ENCODE data around the gene OR2Y1.
"Not testable (repeated sequence)": the region's sequence is repeated elsewhere in the genome, so short reads cannot be mapped to it uniquely, and the experiment has no call there.

OR2Y1 gene

GRCh38 chr5:180739271-180739670 lies 587 bp downstream of the OR2Y1 start:
- no peak for DNase-seq (ENCODE audit: low read depth)

- DNase-seq (ENCODE audit: low read depth): no peak
These were observed 3.3 kb downstream of the OR2Y1 start for GRCh38 chr5:180736536-180736935.

GRCh38 chr5:180724944-180725343 lies 14.9 kb downstream of the OR2Y1 start:
- no peak for DNase-seq (ENCODE audit: low read depth)

GRCh38 chr5:180723936-180724335 lies 15.9 kb downstream of the OR2Y1 start:
- DNase-seq (ENCODE audit: low read depth): no peak

- no peak for DNase-seq (ENCODE audit: low read depth)
These were observed 19.4 kb downstream of the OR2Y1 start for GRCh38 chr5:180720486-180720885.

- DNase-seq (ENCODE audit: low read depth): no peak
These were observed 20.1 kb downstream of the OR2Y1 start for GRCh38 chr5:180719781-180720180.

GRCh38 chr5:180718810-180719453 lies 20.9 kb downstream of the OR2Y1 start:
- DNase-seq (ENCODE audit: low read depth): peak; percentile 4

- no peak for DNase-seq (ENCODE audit: low read depth)
These were observed 21.9 kb downstream of the OR2Y1 start for GRCh38 chr5:180717989-180718388.

GRCh38 chr5:180704362-180704761 lies 35.5 kb downstream of the OR2Y1 start:
- DNase-seq (ENCODE audit: low read depth): peak; percentile 2

- DNase-seq (ENCODE audit: low read depth): no peak
These were observed 35.9 kb downstream of the OR2Y1 start for GRCh38 chr5:180703912-180704311.

- not testable (repeated sequence) for DNase-seq (ENCODE audit: low read depth)
These were observed 36.5 kb downstream of the OR2Y1 start for GRCh38 chr5:180703371-180703770.

- DNase-seq (ENCODE audit: low read depth): not testable (repeated sequence)
These were observed 39.4 kb downstream of the OR2Y1 start for GRCh38 chr5:180700440-180700839.

- no peak for DNase-seq (ENCODE audit: low read depth)
These were observed 40.8 kb downstream of the OR2Y1 start for GRCh38 chr5:180699042-180699441.

GRCh38 chr5:180696116-180696515 lies 43.7 kb downstream of the OR2Y1 start:
- no peak for DNase-seq (ENCODE audit: low read depth)

GRCh38 chr5:180692429-180692828 lies 47.4 kb downstream of the OR2Y1 start:
- DNase-seq (ENCODE audit: low read depth): no peak

GRCh38 chr5:180691046-180691445 lies 48.8 kb downstream of the OR2Y1 start:
- no peak for DNase-seq (ENCODE audit: low read depth)

GRCh38 chr5:180690562-180690961 lies 49.3 kb downstream of the OR2Y1 start:
- no peak for DNase-seq (ENCODE audit: low read depth)

GRCh38 chr5:180689775-180690174 lies 50.1 kb downstream of the OR2Y1 start:
- DNase-seq (ENCODE audit: low read depth): no peak
